Activated CD8-positive, alpha-beta memory T cell treated with anti-CD3 and anti-CD28 coated beads for 24 hours (primary cell): ENCODE results near the gene SERPINA12.
"Not testable (repeated sequence)": the region's sequence is repeated elsewhere in the genome, so short reads cannot be mapped to it uniquely, and the experiment has no call there.

Source experiments
- DNase-seq: peaks from one replicate; pipeline ENCODE4 v3.0.0-alpha.2; 2020

Gene SERPINA12

DNA sequence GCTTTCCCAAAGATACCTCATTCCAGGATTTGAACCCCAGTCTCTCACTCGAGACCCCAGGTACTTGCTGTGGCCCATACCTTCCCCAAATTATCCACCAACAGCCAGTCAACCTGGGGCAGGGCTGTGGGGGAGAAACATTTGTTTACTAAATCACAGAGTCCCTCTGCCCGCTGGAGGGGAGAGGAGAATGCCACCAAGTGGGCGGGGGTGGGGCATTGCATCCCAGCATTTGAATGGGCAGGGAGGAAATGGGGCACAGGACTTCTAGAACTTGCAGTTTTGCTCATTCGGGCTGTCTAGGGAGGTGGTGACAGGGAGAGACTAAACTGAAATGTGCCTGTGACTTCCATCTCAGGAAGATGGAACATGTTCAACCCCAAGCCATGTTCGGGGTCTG, 22.4 kb downstream of the SERPINA12 start:
- DNase-seq, result no peak

DNA sequence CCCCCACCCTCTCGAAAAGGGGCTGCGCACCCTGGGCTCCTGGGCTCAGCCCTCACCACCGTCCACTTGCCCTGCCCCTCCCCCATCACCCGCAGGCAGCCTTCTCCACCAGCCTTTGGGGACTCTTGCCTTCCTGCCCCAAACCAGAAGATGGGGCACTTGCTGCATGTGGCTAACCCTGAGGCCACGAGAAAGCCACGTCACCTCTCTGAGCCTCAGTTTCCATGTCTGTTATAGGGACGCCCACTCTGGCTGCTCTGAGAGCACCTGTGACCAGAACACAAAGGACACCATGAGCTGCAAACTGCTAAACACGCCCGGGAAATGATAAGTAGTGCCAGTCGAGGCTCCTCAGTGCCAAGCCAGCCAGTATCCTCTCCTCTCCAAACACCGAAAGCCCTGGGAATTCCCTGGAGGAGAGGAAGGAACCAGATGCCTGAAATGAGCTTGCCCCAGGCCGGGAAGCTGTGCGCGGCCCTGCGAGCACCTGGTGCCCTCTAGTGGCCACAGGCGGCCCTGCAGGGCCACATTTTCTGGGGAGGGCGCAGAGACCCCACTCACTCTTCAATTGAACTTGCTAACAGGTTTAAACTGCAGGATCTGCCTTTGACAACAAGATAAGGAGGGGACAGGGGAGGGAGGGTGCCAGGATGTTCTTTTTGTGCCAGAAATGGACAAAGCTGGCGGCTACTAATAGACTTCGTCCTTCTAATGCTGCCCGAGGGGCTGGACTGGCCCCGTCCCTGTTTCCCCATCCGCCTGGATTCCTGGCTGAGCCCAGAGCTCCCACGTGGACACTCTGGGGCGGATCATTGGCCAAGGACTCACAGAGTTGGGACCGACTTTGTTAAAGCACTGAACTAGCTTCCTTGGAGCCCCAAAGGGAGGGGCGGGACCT, 23.1 kb downstream of the SERPINA12 start:
- DNase-seq, result peak; percentile 80

GRCh38 chr14:94484481-94484880, 24.8 kb downstream of the SERPINA12 start:
- no peak for DNase-seq

- DNase-seq, result no peak
These were observed 25.5 kb downstream of the SERPINA12 start for GRCh38 chr14:94483729-94484275.

GRCh38 chr14:94483071-94483451, 26.2 kb downstream of the SERPINA12 start:
- no peak for DNase-seq

- not testable (repeated sequence) for DNase-seq
These were observed 26.9 kb downstream of the SERPINA12 start for GRCh38 chr14:94482132-94483070.

- no peak for DNase-seq
These were observed 27.7 kb downstream of the SERPINA12 start for GRCh38 chr14:94481468-94482131.

GRCh38 chr14:94480809-94481208, 28.5 kb downstream of the SERPINA12 start:
- no peak for DNase-seq

DNA sequence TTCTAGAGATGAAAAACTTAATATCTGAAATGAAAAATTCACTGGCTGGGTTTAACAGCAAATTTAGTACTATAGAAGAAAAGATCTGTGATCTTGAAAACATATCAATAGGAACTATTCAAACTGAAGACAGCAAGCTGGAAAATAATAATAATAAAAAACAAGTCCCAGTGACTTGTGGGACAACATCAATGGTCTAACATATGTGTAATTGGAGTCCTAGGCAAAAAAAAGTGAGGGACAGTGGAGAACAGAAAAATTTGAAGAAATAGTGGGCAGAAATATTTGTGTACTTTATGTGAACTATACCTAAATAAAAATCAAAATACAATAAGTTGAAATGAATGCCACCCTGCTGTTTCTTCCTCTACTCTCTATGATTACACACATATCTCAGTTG, 30.8 kb downstream of the SERPINA12 start:
- no peak for DNase-seq

DNA sequence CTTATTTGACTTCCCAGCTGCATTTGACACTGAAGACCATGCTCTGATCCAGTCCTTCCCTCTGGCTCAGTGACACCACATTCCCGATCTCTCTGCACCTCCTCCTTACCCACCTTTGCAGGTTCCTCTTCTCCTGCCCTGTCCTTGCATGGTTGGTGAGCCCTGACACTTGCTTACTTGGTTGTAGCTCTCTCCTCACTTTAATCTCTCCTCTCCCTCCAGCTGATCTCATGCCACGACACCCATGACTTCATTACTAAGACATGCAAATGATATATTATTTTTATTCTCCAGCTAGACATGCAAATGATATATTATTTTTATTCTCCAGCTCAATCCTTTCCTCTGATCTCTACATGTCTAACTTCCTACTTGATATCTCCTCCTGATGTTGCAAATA, 33.2 kb downstream of the SERPINA12 start, which contains the start of gene SERPINA9:
Gene SERPINA9 (minus strand): TSS at position 175 of the 400 bp plus-strand sequence. CDS start 6,357 bp downstream, outside the sequence.
- DNase-seq, result no peak

- peak; percentile 15 for DNase-seq
These were observed 34.7 kb downstream of the SERPINA12 start for GRCh38 chr14:94474581-94475031.

GRCh38 chr14:94473666-94474410, 35.4 kb downstream of the SERPINA12 start:
- peak; percentile 17 for DNase-seq

- peak; percentile 30 for DNase-seq
These were observed 36.4 kb downstream of the SERPINA12 start for GRCh38 chr14:94472842-94473241.

- DNase-seq, result no peak
These were observed 38.2 kb downstream of the SERPINA12 start for GRCh38 chr14:94471045-94471444.

GRCh38 chr14:94470311-94470710, 39.0 kb downstream of the SERPINA12 start:
- peak; percentile 15 for DNase-seq

DNA sequence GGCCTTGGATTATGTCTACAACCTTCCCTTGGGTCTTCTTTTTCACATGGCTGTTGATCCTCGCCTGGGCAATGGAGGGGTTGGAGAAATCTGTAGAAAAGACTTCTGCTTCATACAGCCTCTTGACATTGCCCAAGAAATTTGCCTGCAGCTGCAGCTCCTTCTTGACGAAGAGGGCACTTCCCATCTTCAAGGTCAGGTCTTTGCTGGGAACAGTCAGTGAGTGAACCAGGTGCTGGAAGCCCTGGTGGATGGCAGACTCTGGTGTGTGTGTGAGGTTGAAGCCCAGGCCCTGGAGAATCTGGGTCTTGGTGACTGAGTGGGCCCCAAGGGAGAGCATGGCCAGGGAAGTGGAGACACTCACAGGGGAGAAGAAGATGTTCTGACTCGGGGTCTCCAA, 40.0 kb downstream of the SERPINA12 start:
- no peak for DNase-seq

DNA sequence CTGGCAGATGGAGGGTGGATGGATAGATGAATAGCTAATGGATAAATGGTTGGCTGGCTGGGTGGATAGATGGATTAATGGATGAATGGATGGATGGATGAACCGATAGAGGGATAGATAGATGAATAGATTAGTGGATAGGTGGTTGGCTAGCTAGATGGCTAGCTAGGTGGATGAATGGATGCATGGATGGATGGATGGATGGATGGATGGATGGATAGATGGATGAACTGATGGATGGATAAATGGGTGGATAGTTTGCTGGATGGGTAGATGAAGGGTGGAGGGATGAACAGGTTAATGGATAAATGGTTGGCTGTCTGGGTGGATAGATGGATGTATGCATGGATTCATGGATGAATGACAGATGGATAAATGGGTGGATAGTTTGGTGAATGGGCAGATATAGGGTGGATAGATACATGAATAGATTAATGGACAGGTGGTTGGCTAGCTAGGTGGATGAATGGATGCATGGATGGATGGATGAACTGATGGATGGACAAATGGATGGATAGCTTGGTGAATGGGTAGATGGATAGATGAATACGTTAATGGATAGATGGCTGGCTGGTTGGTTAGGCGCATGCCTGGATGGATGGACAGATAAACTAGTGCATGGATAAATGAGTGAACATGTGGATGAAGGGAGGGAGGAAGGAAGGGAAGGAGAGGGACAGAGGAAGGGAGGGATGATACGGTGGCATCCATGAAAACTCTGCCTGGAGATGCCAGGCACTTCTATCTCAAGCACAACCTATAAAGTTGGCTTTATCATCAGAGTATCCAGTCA, 41.3 kb downstream of the SERPINA12 start:
- no peak for DNase-seq

- peak; percentile 21 for DNase-seq
These were observed 42.4 kb downstream of the SERPINA12 start for GRCh38 chr14:94466706-94467370.

DNA sequence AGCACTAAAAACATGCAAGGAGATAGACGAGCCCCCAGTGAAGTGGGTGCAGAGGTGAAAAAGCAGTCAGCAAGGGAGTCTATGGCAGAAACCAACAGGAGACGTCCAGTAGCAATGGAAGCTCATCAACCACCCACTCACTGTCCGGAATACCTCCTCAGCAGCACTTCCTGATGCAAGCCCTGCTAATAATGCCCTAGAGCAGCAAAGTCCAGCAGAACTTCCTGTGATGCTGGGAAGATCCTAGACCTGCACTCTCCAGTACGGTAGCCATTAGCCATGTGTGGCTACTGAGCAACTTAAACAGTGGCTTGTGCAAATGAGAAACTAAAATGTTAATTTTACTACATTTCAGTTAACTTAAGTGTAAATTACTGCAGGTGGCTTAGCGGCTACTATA, 44.2 kb downstream of the SERPINA12 start:
- no peak for DNase-seq

- DNase-seq, result no peak
These were observed 45.0 kb downstream of the SERPINA12 start for GRCh38 chr14:94464290-94464689.
